Measurements from ENCODE around the gene TAPBP.
A peak's percentile ranks its signal among the peaks of the same experiment; 100 is the strongest.
"Not testable (repeated sequence)": the region's sequence is repeated elsewhere in the genome, so short reads cannot be mapped to it uniquely, and the experiment has no call there.

Gene TAPBP

DNA sequence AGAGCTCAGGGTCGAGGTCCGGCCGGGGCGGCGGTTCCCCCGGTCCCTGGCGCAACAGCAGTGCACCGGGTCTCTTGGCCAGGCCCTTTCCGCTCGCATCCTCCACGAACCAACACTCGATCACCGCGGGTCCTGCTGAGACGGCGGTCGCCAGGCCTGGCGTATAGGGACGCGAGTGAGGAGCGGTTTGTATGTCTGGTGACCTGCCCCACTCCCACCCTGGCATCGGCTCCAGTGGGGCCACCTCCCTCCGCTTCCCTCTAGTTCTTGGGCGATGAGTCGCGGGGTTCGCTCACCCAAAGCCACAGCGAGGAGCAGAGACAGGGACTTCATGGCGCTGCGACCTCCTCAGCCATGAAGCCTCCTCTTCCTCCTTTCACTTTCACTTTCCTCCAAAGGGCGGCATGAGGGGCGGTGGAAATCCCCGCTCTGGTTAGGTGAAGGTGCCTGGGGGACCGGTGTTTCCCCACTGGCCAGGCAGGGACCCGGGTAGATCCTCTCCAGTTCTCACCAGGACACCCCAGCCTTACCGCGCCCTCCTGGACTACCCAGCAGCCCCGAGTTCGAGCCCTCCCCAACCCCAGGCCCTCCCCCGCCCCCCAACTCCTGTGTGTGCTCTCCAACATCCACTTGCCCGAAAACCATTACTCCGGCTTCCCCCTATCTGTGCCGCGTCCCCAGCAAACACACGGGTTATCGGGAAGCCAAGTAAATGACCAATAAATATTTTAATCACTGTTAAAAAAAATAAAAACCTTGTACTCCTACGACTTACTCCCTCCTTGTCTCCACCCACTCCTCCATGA is at the start of gene TAPBP:
Gene TAPBP, minus strand, starts transcription at position 370 of the 806 bp plus-strand sequence. Its CDS starts 37 bp downstream, at position 333.
- DNase-seq = peak; percentile 78

DNA sequence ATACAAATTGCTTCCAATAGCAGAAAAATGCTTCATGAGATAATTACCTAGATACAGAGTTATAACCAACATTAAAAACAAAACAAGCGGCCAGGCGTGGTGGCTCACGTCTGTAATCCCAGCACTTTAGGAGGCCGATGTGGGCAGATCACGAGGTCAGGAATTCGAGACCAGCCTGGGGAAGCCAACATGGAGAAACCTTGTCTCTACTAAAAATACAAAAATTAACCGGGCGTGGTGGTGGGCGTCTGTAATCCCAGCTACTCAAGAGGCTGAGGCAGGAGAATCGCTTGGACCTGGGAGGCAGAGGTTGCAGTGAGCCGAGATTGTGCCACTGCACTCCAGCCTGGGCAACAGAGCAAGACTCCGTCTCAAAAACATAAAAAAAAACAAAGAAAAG is 49.6 kb upstream of the TAPBP start:
- not testable (repeated sequence) for DNase-seq

DNA sequence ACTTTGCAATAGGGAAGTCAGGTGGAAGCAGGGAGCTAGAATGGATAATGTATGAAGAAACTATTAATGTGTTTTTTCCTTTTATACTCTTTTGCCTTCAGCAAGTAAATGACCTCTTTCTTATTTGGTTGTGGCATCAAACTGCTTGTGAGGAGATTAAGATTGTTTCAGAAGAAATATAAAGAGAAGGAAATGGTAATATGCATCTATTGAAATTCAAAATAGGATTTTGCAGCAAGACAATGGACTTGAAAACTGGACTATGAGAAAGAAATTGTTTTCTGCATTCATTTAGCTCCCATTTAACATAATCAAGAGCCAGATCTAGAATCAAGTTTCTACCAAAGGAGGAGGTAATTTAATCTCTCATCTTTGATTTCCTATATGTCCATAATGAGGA is 45.5 kb upstream of the TAPBP start:
- no peak for DNase-seq

DNA sequence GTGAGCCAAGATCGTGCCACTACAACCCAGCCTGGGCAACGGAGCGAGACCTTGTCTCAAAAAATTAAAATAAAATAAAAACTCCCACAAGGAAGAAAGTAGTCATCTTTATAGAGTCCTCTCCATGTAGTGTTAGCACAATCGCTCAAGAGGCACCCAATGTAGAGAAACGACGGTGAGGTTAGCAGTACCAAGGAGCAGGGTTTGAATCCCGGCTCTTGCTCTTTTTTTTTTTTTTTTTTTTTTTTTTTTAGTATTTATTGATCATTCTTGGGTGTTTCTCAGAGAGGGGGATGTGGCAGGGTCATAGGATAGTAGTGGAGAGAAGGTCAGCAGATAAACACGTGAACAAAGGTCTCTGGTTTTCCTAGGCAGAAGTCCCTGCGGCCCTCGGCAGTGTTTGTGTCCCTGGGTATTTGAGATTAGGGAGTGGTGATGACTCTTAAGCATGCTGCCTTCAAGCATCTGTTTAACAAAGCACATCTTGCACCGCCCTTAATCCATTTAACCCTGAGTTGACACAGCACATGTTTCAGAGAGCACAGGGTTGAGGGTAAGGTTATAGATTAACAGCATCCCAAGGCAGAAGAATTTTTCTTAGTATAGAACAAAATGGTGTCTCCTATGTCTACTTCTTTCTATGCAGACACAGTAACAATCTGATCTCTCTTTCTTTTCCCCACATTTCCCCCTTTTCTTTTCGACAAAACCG is 43.4 kb upstream of the TAPBP start:
- DNase-seq = not testable (repeated sequence)

DNA sequence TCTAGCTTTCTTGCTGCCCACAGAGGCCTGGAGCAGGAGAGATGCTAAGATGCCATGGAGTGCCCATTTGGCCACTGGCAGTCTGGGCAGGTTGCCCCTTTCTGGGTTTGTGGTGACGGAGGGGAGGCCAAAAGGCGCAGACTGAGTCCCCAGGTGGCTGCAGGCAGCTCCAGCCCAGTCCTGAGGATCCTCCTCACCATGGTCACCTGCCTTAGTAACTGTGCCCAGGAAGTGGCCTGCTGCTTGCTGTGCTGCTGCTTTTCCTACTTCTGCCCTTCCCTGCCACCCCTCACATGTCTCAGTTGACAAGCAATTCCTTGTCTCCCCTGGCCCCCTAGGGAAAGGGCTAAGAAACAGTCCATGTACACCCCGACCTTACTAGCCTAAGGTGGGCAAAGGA is 42.4 kb upstream of the TAPBP start:
- no peak for DNase-seq

DNA sequence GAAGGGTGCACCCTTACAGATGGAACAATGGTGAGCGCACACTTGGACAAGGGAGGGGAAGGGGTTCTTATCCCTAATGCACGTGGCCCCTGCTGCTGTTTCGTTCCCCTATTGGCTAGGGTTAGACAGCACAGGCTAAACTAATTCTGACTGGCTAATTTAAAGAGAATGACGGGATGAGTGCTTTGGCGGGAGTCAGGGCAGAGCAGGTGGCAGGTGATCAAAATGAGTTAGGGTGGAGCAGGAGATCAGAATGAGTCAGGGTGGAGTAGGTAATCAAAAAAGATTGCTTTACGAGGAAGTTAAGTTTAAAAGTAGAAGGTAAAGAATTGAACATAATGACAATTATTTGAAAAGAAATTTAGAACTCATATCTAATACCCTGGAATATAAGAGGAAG is 42.0 kb upstream of the TAPBP start:
- DNase-seq = not testable (repeated sequence)

DNA sequence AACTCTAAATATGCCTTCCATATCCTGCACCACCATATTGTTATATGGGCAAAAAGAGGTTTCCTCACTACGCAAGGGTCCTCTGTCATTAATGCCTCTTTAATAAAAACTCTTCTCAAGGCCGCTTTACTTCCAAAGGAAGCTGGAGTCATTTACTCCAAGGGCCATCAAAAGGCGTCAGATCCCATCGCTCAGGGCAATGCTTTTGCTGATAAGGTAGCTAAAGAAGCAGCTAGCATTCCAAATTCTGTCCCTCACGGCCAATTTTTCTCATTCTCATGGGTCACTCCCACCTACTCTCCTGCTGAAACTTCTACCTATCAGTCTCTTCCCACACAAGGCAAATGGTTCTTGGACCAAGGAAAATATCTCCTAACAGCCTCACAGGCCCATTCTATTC is 33.9 kb upstream of the TAPBP start:
- DNase-seq = no peak

DNA sequence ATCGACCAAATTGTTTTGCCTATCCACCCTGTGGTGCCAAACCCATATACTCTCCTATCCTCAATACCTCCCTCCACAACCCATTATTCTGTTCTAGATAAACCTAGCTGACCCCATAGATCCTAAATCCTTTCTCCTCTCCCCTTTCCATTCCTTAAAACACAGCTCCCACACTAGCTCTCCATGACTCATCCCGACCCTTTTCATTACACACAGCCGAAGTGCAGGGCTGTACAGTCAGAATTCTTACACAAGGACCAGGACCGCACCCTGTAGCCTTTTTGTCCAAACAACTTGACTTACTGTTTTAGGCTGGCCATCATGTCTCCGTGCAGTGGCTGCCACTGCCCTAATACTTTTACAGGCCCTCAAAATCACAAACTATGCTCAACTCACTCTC is 33.1 kb upstream of the TAPBP start:
- DNase-seq = not testable (repeated sequence)

DNA sequence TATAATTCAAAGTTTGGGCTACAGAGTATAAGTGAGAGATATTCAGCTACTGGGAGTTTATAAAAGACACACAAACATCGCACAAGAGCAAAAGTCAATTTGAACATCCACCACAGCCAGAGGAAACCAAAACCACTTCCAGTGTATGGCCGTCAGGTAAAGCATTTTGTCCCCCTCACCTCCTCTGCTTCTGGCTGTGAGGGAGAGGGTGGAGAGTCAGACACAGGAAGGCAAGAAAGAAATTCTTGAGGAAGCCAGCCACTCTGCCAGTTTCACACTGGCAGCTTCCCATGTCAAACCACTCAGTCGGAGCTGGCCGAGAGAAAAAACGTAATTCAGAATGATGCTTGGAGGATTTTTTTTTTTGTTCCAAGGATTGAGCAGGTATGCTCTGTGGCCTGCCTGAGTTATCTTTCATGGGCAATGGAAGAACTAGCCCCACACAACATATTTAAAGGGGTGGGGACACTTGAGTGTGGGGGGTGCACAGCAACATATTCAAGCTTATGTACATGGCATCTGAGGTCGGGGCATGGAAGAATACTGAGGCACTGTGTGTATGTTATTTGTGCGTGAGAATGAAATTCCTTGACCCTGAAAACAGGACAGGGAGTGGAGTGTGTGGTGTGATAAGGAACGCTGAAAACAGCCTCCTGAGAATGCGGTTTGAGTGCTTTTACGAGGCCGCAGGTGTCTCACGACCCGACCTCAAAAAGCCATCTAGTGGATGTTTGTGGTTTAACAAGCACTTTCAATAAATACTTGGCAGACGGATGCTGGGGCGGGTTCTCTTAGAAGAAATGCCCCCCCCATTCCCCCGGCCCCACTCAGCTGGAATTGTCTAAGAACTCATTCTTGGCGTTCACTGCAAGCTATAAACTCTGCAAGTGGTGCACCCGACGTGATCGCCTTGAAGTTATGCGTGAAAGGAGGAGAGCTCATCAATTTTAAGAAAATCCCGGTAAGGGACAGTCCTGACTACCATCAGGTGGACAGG is 31.1 kb upstream of the TAPBP start:
- peak; percentile 41 for DNase-seq

DNA sequence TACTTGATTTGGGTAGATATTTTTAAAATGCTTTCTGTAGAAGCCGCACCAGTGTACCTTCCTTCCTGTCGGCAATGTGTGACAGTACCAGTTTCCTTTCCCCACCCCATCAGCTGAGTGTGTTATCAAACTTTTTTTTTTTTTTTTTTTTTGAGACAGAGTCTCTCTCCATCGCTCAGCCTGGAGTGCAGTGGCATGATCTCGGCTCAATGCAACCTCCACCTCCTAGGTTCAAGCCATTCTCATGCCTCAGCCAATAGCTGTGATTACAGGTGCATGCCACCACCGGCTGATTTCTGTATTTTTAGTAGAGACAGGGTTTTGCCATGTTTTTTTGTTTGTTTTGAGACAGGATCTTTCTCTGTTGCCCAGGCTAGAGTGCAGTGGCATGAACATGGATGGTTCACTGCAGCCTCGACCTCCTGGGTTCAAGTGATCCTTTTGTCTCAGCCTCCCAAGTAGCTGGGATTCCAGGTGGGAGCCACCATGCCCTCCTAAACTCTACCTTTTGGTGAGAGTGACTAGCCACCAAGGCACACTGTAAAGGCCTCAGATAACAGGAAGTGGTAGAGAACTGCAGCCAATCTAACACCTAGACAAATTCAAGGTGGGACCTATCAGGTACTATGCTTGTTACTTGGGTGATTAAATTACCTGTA is 30.2 kb upstream of the TAPBP start:
- no peak for DNase-seq

DNA sequence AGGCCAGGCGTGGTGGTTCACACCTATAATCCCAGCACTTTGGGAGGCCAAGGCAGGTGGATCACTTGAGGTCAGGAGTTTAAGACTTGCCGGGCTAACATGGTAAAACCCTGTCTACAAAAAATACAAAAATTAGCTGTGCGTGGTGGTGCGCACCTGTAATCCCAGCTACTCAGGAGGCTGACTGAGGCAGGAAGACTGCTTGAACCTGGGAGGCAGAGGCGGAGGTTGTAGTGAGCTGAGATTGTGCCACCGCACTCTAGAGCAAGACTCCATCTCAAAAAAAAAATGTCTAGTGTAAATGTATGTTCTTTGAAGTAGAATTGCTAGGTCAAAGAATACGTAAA is 29.7 kb upstream of the TAPBP start:
- DNase-seq = not testable (repeated sequence)

DNA sequence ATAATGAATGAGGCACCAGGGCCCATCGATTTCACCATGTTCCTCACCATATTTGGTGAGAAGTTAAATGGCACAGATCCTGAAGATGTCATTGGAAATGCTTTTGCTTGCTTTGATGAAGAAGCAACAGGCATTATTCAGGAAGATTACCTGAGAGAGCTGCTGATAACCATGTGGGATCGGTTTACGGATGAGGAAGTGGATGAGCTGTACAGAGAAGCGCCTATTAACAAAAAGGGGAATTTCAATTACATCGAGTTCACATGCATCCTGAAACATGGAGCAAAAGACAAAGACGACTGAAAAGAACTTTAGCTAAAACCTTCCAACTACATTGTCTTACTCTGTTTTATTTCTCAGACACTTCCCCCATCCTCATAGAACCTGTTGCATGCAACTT is 25.3 kb upstream of the TAPBP start:
- no peak for DNase-seq

DNA sequence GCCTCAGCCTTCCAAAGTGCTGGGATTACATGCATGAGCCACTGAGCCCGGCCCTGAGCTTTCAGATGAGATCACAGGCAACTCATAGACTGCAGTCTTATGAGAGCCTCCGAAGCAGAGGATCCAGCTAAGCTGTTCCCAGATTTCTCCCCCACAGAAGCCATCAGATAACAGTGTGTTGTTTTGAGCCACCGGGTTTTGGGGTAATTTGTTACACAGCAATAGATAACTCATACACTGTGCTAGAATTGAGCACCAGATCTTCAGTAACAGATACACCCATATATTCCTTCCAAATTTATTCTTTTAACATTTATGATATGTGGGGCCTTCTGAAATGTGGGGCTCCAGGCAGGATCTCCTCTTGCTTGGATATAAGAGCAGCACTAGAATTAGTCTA is 22.6 kb upstream of the TAPBP start:
- no peak for DNase-seq

DNA sequence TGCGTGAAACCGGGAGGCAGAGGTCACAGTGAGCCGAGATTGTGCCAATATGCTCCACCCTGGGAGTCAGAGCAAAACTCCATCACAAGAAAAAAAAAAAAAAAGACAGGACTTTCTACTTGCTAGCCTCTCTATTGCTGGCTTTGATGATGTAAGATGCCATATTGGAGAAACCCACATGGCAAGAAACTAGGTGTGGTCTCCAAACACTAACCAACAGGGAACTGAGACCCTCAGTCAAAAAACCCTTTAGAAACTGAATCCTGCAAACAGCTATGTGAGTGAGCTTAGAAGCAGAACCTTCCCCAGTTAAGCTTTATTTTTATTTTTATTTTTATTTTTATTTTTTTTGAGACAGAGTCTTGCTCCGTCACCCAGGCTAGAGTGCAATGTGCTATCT is 22.0 kb upstream of the TAPBP start:
- no peak for DNase-seq

DNA sequence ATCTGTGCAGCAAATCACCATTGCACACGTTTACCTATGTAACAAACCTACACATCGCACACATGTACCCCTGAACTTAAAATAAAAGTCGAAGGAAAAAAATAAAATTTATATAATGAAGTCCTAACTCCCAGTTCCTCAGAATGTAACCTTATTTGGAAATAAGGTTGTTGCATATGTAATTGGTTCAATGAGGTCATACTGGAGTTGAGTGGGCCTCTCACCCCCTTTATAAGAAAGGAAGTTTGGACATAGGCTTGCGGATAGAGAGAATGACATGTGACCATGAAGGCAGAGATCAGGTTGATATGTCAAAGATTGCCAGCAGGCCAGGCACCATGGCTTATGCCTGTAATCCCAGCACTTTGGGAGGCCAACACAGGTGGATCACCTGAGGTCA is 19.8 kb upstream of the TAPBP start:
- no peak for DNase-seq

DNA sequence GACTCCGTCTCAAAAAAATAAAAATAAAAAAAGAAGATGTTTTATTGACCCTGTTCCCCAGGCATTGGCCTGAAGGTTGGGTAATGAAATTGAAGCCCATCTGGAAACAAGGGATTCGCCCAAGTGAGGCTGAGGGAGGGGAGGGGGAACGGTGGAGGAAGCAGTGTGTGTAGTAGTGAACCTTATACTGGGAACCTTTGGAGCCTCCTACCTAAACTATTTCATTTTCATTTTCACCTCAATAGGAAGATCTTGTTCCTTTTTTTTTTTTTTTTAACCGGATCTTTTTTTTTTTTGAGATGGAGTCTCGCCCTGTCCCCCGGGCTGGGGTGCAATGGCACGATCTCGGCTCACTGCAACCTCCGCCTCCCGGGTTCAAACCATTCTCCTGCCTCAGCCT is 16.9 kb upstream of the TAPBP start:
- DNase-seq = no peak

DNA sequence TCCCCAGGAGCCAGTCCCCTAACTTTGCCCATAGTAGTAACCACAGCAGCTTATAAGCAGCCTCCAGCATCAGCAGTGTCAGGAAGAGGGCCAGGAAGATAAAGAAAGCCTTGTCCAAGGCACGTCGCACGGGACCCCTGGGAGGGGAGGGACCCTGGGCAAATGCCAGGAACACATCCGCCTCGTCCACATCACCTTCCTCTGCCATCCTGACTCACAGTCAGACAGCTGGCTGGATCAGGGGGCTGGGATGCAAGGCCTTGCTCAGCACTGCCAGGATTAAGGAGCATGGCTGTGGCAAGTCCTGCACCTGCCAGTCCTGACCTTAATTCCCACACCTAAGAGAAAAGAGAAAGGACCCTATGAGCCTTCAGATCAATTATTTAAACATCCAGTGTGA is 15.2 kb upstream of the TAPBP start:
- no peak for DNase-seq

DNA sequence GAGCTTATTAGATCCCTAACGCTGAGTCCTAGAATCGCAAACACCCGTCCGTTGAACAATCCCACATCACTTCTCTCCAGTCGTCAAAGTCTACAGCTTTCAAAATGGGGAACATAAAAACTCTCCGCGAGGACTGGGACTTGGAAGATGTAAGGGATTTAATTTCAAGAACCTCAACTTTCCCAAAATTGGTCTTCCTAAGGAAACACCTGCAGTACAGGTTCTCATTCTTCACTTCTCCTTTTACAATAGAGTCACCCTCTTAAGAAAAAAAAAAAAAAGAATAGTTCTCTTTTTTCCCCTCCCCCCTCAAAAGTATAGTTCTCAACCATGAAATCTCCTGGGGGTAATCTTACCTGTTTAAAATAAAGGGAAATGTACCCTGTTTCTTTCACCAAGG is 10.2 kb upstream of the TAPBP start:
- no peak for DNase-seq

DNA sequence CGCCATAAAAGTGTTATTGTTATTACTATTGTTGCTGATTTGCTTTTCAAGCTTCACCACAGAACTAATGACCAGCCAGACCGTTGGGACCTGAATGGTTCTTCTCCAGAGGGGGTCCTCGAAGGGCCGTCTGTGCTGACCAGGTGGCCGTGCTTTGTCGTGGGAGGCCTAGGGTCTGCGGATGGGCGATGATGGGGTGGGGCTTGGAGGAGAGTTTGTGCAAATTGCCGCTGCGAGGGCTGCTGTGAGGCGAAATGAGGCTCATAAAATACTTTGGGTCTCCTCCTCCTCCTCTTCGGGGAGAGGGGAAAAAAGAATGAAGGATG is 9.7 kb upstream of the TAPBP start:
- DNase-seq = no peak

DNA sequence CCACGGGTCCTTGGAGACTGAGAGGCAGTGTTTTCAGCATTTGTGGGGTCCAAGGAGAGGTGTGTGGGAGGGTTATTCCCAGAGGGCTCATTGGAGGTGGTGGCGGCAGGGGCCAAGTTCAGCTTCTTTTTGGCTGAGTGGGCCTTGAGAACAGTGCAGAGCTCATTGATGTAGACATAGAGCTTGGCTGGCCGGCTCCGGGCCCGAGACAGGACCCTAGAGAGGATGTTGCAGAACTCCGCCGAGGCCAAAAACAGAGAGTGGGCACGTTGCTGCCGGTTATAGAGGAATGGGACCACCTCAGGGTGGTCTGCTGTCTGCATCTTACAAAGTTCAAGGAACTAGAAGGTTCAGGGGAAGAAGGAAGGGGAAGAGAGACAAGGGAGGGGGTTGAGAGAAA is 7.3 kb upstream of the TAPBP start:
- no peak for DNase-seq

DNA sequence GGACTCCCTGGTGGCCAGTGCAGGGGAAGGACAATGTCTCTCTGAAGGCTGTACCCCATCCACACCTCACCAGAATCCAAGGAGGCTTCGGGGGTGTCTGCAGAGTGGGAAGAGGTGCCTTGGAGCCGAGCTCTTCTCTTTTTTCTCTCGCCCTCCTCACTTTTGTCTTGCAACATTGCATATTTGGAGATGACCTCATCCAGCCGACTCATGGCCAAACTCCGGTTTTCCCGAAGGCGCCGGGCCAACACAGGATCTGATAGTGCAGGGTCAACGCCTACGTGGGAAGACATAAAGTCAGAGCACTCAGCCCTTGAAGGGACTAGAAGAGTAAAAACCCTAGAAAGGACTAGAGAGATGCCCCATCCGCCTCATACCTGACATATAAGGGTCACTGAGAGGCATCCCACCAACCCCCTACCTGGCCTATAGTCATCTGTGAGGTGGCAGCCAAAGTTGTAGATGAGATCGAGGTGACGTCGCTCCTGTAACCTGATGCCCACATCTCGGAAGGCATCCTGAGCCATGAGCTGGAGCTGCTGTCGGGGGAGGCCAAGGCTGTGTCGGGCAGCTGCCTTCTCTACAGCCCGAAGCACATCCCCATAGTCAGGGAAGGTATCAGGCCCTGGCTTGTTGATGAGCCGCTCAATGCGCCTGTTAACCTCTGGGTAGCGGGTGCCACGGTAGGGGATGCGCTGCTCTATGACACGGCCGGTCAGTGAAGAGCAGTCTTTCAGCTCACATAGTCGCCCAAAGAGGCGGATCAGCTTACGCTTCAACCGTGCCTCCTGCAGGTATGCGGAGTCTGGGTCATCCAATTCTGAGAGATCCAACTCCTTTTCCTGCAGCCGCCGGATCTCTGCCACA is 6.7 kb upstream of the TAPBP start:
- no peak for DNase-seq

DNA sequence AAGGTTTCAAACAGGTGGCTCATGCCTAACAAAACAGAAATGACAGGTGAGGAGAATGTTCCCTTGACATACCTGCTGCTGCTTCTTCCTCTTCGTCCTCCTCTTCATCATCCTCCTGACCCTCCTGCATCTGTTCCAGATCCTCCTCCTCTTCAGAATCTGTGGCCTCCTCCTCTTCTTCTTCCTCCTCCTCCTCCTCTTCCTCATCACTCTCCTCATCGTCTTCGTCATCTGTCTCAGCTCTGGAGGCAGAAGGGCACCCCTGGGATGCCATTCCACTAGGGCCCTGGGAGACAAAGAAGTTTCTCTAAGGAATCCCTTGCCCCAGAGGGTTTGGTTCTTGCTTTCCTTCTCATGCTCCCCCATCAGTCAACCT is 6.0 kb upstream of the TAPBP start:
- DNase-seq = no peak
